PC-9 (cell line): Measurements from ENCODE around the gene DNAH9. TPM values are rescaled to one million over a fixed set of nuclear protein-coding genes. Genes with fewer than 3 reads are reported as not detected.

Experiments
- BruUV-seq: library from RNA; stranded (reverse); fragments of 400-500 nt; replicated peaks from 2 replicates; lab custom pipeline; 2021; lab: Mats Ljungman, UMichigan
- CTCF ChIA-PET: fragments of 300-600 bp; sonication (Branson Sonifier 250); formaldehyde crosslinking; loops from one replicate; lab custom pipeline; 2022; ENCODE audit warnings: antibody characterized with exemption; lab: Charles Lee
- POLR2A ChIA-PET: fragments of 300-600 bp; sonication (Branson Sonifier 250); formaldehyde crosslinking; loops from one replicate; lab custom pipeline; 2022; ENCODE audit warnings: antibody characterized with exemption; ENCODE audit not compliant: unreplicated experiment; lab: Charles Lee
- DNase-seq, 2 experiments: peaks; one replicate each; pipeline versions ENCODE4 v3.0.0 to v3.0.0-alpha.2; 2015 to 2022; ENCODE audit warnings: mixed read lengths in 1 of 2
- H2AFZ ChIP-seq: fragments of 200-600 bp; sonication (generic); 2 replicates; pipeline ENCODE4 v1.8.1; 2017; ENCODE audit warnings: antibody characterized with exemption
- H3F3A ChIP-seq: fragments of 200-600 bp; sonication (generic); 2 replicates; pipeline ENCODE4 v1.8.1; 2017; ENCODE audit warnings: antibody characterized with exemption, mild to moderate bottlenecking, low read depth; ENCODE audit not compliant: insufficient read depth
- H3K27ac ChIP-seq: fragments of 200-600 bp; sonication (generic); 2 replicates; pipeline ENCODE4 v1.6.1; 2016; ENCODE audit warnings: mixed run types
- H3K27me3 ChIP-seq: fragments of 200-600 bp; sonication (generic); 2 replicates; pipeline ENCODE4 v1.6.1; 2016; ENCODE audit warnings: low read depth, mixed run types; ENCODE audit not compliant: insufficient read depth
- H3K36me3 ChIP-seq: fragments of 200-600 bp; sonication (generic); 2 replicates; pipeline ENCODE4 v1.6.1; 2016; ENCODE audit warnings: low read depth, mixed run types
- H3K4me1 ChIP-seq: fragments of 200-600 bp; sonication (generic); replicated peaks from 2 replicates; pipeline ENCODE4 v1.6.1; 2016; ENCODE audit warnings: mixed run types; ENCODE audit not compliant: insufficient read depth
- H3K4me2 ChIP-seq: fragments of 200-600 bp; sonication (generic); 2 replicates; pipeline ENCODE4 v1.6.1; 2017; ENCODE audit warnings: mixed run types
- H3K4me3 ChIP-seq: fragments of 200-600 bp; sonication (generic); 2 replicates; pipeline ENCODE4 v1.6.1; 2016; ENCODE audit warnings: mixed run types
- H3K79me2 ChIP-seq: fragments of 200-600 bp; sonication (generic); 2 replicates; pipeline ENCODE4 v1.6.1; 2017; ENCODE audit warnings: low read depth, mixed run types
- H3K9me2 ChIP-seq: fragments of 200-600 bp; sonication (generic); 2 replicates; pipeline ENCODE4 v1.8.1; 2017; ENCODE audit warnings: mild to moderate bottlenecking; ENCODE audit not compliant: insufficient read depth
- H3K9me3 ChIP-seq: fragments of 200-600 bp; sonication (generic); 2 replicates; pipeline ENCODE4 v1.8.1; 2016; ENCODE audit warnings: low read depth; ENCODE audit not compliant: insufficient read depth
- H4K20me1 ChIP-seq: fragments of 200-600 bp; sonication (generic); 2 replicates; pipeline ENCODE4 v1.8.1; 2017; ENCODE audit not compliant: insufficient read depth
- EZH2 ChIP-seq: fragments of 200-600 bp; sonication (generic); IDR thresholded peaks from 2 replicates; pipeline ENCODE4 v1.8.0; 2017; ENCODE audit warnings: antibody characterized with exemption, low read depth
- intact Hi-C: fragments of 100-400 bp; cut with micrococcal nuclease; formaldehyde crosslinking; loops from one replicate; pipeline ENCODE4 v1.10.0; 2022; ENCODE audit not compliant: unreplicated experiment
- total RNA-seq: library from RNA; stranded (reverse); gene quantifications from 2 replicates; pipeline ENCODE4 v1.2.3, GENCODE V29; 2021
- TF ChIP-seq, protein P1 (sequence below): fragments of 200-600 bp; sonication (generic); conservative IDR thresholded peaks from 2 replicates; pipeline ENCODE4 v1.6.1; 2017; ENCODE audit warnings: mixed run types, antibody characterized with exemption, mild to moderate bottlenecking, moderate library complexity

Gene DNAH9
- total RNA-seq, 1 experiment from 2014 or later, result not detected

GRCh38 chr17:11553135-11553534, 45.1 kb upstream of the DNAH9 start:
- Histone ChIP-seq H3K4me3 (no peak overlapping the region), H3K4me1 (no peaks in the 10 kb centered on the region), H2AFZ (no peak overlapping the region), H4K20me1 (no peaks in the 10 kb centered on the region), H3K27ac (no peak overlapping the region), H3K27me3 (peaks cover 8% of the 10 kb centered on the region; the same call in 1 of the 2 replicates), H3K9me2 (no peaks in the 10 kb centered on the region), H3K79me2 (no peaks in the 10 kb centered on the region), H3K4me2 (no peak overlapping the region), H3F3A (no peaks in the 10 kb centered on the region), H3K9me3 (no peaks in the 10 kb centered on the region), H3K36me3 (no peaks in the 10 kb centered on the region)
- no peak for DNase-seq
- TF ChIP-seq, protein P1, sequence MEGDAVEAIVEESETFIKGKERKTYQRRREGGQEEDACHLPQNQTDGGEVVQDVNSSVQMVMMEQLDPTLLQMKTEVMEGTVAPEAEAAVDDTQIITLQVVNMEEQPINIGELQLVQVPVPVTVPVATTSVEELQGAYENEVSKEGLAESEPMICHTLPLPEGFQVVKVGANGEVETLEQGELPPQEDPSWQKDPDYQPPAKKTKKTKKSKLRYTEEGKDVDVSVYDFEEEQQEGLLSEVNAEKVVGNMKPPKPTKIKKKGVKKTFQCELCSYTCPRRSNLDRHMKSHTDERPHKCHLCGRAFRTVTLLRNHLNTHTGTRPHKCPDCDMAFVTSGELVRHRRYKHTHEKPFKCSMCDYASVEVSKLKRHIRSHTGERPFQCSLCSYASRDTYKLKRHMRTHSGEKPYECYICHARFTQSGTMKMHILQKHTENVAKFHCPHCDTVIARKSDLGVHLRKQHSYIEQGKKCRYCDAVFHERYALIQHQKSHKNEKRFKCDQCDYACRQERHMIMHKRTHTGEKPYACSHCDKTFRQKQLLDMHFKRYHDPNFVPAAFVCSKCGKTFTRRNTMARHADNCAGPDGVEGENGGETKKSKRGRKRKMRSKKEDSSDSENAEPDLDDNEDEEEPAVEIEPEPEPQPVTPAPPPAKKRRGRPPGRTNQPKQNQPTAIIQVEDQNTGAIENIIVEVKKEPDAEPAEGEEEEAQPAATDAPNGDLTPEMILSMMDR, result no peak
- POLR2A ChIA-PET, result no interaction called here
- CTCF ChIA-PET, result no interaction called here
- intact Hi-C loops, result no loop called here
- BruUV-seq, result no TSS peak

DNA sequence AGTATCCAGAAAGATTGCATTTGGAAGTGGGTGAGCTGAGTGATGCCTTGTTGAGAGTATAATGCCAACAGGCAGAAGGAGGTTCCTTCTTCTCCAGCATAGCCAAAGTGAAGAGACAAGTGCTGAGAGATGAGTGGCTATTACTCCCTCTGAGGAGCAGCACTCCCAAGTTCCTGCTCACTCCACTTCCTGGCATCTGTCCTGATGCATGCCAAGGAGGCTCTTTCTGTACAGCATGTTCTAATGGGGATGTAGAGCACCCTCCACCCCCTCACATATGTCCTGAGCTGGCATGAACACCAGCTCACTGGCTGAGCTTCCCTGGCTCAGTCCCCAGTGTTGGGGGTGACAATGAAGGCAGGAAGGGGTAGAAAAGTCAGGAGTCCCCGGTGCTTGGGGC, 44.2 kb upstream of the DNAH9 start:
- Histone ChIP-seq H3K9me2 (no peaks in the 10 kb centered on the region), H3K27me3 (peaks cover 17% of the 10 kb centered on the region; the same call in 1 of the 2 replicates), H3K4me1 (no peaks in the 10 kb centered on the region), H3K27ac (no peak overlapping the region), H3K9me3 (no peaks in the 10 kb centered on the region), H4K20me1 (no peaks in the 10 kb centered on the region), H3K4me3 (no peak overlapping the region), H3K79me2 (no peaks in the 10 kb centered on the region), H2AFZ (no peak overlapping the region), H3F3A (no peaks in the 10 kb centered on the region), H3K4me2 (no peak overlapping the region), H3K36me3 (no peaks in the 10 kb centered on the region)
- TF ChIP-seq, protein P1, result no peak
- TF ChIP-seq EZH2, result no peak
- BruUV-seq, result no TSS peak
- CTCF ChIA-PET, result no interaction called here
- no peak for DNase-seq
- intact Hi-C loops, result no loop called here
- POLR2A ChIA-PET, result no interaction called here

DNA sequence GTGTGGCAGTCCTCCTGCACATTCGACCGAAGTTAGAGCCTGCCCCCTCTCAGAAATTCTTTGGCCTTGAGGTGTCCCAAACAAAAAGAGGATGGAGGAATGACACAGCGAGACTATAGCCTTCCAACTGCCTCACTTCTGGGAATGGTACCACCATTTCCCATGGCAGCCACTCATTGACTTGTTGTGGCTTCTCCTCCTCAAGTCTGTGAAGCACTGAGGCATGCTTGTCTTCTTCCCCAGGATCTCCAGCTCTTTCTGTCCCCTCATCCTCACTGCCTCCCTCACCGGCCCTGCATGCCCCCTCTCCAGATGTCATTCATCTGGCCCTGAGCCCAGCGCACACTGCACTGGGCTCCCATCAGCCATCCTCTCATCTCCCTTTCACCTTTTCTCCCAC, 43.7 kb upstream of the DNAH9 start:
- no peaks in the 10 kb centered on the region for H3K9me2 ChIP-seq
- H3K4me1 ChIP-seq, result no peaks in the 10 kb centered on the region
- no peaks in the 10 kb centered on the region for H3K79me2 ChIP-seq
- no peak overlapping the region for H2AFZ ChIP-seq
- no peak overlapping the region for H3K4me2 ChIP-seq
- intact Hi-C loops, result no loop called here
- ChIA-PET CTCF (no interaction called here), POLR2A (no interaction called here)
- H4K20me1 ChIP-seq, result no peaks in the 10 kb centered on the region
- H3K27ac ChIP-seq, result no peak overlapping the region
- peaks cover 17% of the 10 kb centered on the region; the same call in 1 of the 2 replicates for H3K27me3 ChIP-seq
- no peak overlapping the region for H3K4me3 ChIP-seq
- no peak for TF ChIP-seq EZH2
- TF ChIP-seq, protein P1, result no peak
- DNase-seq, result no peak
- no peaks in the 10 kb centered on the region for H3F3A ChIP-seq
- H3K9me3 ChIP-seq, result no peaks in the 10 kb centered on the region
- no peaks in the 10 kb centered on the region for H3K36me3 ChIP-seq
- BruUV-seq, result no TSS peak
